K562 (cell line): Measurements from ENCODE around the gene TOMM70. TPM values are rescaled to one million over a fixed set of nuclear protein-coding genes. Genes with fewer than 3 reads are reported as not detected.

Source experiments
- ATAC-seq: fragments of 200-7000 bp; cut with Tn5 transposase; 3 replicates; pipeline ENCODE4 v1.9.1; 2020; ENCODE audit warnings: moderate library complexity
- BruUV-seq: library from RNA; stranded (reverse); fragments of 400-500 nt; replicated peaks from 2 replicates; lab custom pipeline; 2021; lab: Mats Ljungman, UMichigan
- CTCF ChIA-PET: fragments of 300-600 bp; formaldehyde crosslinking; extraction: SDS; loops from one replicate; lab custom pipeline; 2021; ENCODE audit warnings: low intra/inter-chr PET ratio; lab: Yijun Ruan, JAX
- POLR2A ChIA-PET: fragments of 300-600, 350-650 bp; sonication (Branson Sonifier 250); formaldehyde crosslinking; extraction: SDS; loops from one replicate; lab custom pipeline; 2021; ENCODE audit warnings: antibody characterized with exemption, inconsistent platforms; lab: Yijun Ruan, JAX
- DNase-seq, 4 experiments: peaks; one replicate each; pipeline versions ENCODE4 v3.0.0 to v3.0.0-alpha.2; 2011 to 2018; ENCODE audit warnings: low spot score in 3 of 4, mixed read lengths in 3 of 4; ENCODE audit errors: extremely low read depth in 1 of 4
- FAIRE-seq: peaks from 2 replicates; lab custom pipeline; 2011; peaks lifted over from hg19 to GRCh38; lab: Jason Lieb, UNC
- H2AFZ ChIP-seq: 2 replicates; pipeline ENCODE4 v1.6.0; 2011; ENCODE audit warnings: low read depth, low read length, control low read depth, inconsistent platforms
- H3K27ac ChIP-seq: fragments of 200-600 bp; 3 replicates; pipeline ENCODE4 v1.8.0; 2011; ENCODE audit warnings: low read depth, mild to moderate bottlenecking, control low read depth, inconsistent platforms, low read length, moderate library complexity, mixed read lengths; ENCODE audit errors: extremely low read depth
- H3K27me3 ChIP-seq, 2 experiments: fragments of 300-600 bp in 1 of 2; 2 replicates in 1 of 2; 3 replicates in 1 of 2; pipeline versions ENCODE4 v1.6.0 to v1.8.0; 2011; ENCODE audit warnings: inconsistent platforms in 2 of 2, low read length in 2 of 2, mild to moderate bottlenecking in 1 of 2, mixed read lengths in 1 of 2, moderate library complexity in 1 of 2; ENCODE audit not compliant: control insufficient read depth in 2 of 2, insufficient read depth in 2 of 2
- H3K36me3 ChIP-seq: fragments of 300-600 bp; 3 replicates; pipeline ENCODE4 v1.8.0; 2011; ENCODE audit warnings: mild to moderate bottlenecking, low read length, inconsistent platforms; ENCODE audit not compliant: control insufficient read depth, insufficient read depth
- H3K4me1 ChIP-seq, 2 experiments: fragments of 200-600 bp in 1 of 2; replicated peaks in 1 of 2; 2 replicates in 1 of 2; 3 replicates in 1 of 2; pipeline versions ENCODE4 v1.5.1 to v1.8.0; 2011; ENCODE audit warnings: inconsistent platforms in 2 of 2, low read length in 2 of 2, mild to moderate bottlenecking in 1 of 2, mixed read lengths in 1 of 2, moderate library complexity in 1 of 2; ENCODE audit not compliant: control insufficient read depth in 2 of 2, insufficient read depth in 2 of 2
- H3K4me2 ChIP-seq: 2 replicates; pipeline ENCODE4 v1.6.1; 2011; ENCODE audit warnings: low read length, control low read depth, inconsistent platforms, mixed read lengths; ENCODE audit not compliant: insufficient read depth
- H3K4me3 ChIP-seq: fragments of 200-600 bp; sonication (generic), shearing (Covaris generic); 2 replicates; pipeline ENCODE4 v1.5.1; 2016; ENCODE audit warnings: control low read depth, inconsistent platforms
- H3K79me2 ChIP-seq: fragments of 200-600 bp; 3 replicates; pipeline ENCODE4 v1.8.0; 2011; ENCODE audit warnings: low read length, inconsistent platforms; ENCODE audit not compliant: control insufficient read depth, insufficient read depth
- H3K9ac ChIP-seq, 2 experiments: 2 replicates each; pipeline versions ENCODE4 v1.6.0 to v1.6.1; 2011; ENCODE audit warnings: low read depth in 2 of 2, low read length in 2 of 2, control low read depth in 1 of 2, inconsistent platforms in 1 of 2, mild to moderate bottlenecking in 1 of 2, mixed read lengths in 1 of 2; ENCODE audit not compliant: insufficient read depth in 1 of 2
- H3K9me1 ChIP-seq: one replicate; pipeline ENCODE4 v1.6.0; 2011; ENCODE audit warnings: inconsistent platforms, mild to moderate bottlenecking, low read length, moderate library complexity; ENCODE audit not compliant: control insufficient read depth, insufficient read depth
- H3K9me3 ChIP-seq: replicated peaks from 2 replicates; pipeline ENCODE4 v1.5.1; 2011; ENCODE audit warnings: low read depth, low read length, inconsistent platforms; ENCODE audit not compliant: control insufficient read depth, insufficient read depth
- H4K20me1 ChIP-seq: replicated peaks from 2 replicates; pipeline ENCODE4 v1.6.1; 2011; ENCODE audit warnings: low read length, inconsistent platforms, mixed read lengths; ENCODE audit not compliant: control insufficient read depth, insufficient read depth
- ADNP ChIP-seq: fragments of 200-800 bp; sonication (Bioruptor generic); IDR thresholded peaks from 2 replicates; pipeline ENCODE4 v1.6.1; 2016; ENCODE audit warnings: missing genetic modification characterization, missing compliant biosample characterization
- ARID4B ChIP-seq: sonication (generic); formaldehyde crosslinking; IDR thresholded peaks from 2 replicates; pipeline ENCODE4 v1.8.0; 2022; ENCODE audit warnings: mild to moderate bottlenecking, missing genetic modification reagents
- CC2D1A ChIP-seq: fragments of 450-650 bp; IDR thresholded peaks from 2 replicates; pipeline ENCODE4 v1.6.1; 2017; ENCODE audit warnings: mild to moderate bottlenecking
- KAT7 ChIP-seq: sonication (generic); formaldehyde crosslinking; IDR thresholded peaks from 2 replicates; pipeline ENCODE4 v1.8.0; 2022; ENCODE audit warnings: missing genetic modification reagents, mild to moderate bottlenecking, borderline replicate concordance
- KDM5B ChIP-seq: fragments of 200-600 bp; sonication (generic); IDR thresholded peaks from 2 replicates; pipeline ENCODE4 v1.6.1; 2012; ENCODE audit warnings: low read depth, mild to moderate bottlenecking, moderate library complexity, low read length, control low read depth, inconsistent platforms; ENCODE audit not compliant: insufficient replicate concordance
- LEF1 ChIP-seq: fragments of 450-650 bp; IDR thresholded peaks from 2 replicates; pipeline ENCODE4 v1.6.1; 2016; ENCODE audit warnings: mild to moderate bottlenecking
- NFRKB ChIP-seq: fragments of 450-650 bp; IDR thresholded peaks from 2 replicates; pipeline ENCODE4 v1.6.1; 2016; ENCODE audit warnings: low read depth
- PML ChIP-seq: IDR thresholded peaks from 2 replicates; pipeline ENCODE4 v1.6.1; 2012; ENCODE audit warnings: low read length, inconsistent platforms
- RBFOX2 ChIP-seq: fragments of 200-400 bp; formaldehyde crosslinking; IDR thresholded peaks from 2 replicates; pipeline ENCODE4 v1.6.1; 2017; ENCODE audit warnings: low read depth, mild to moderate bottlenecking, low read length, moderate library complexity
- TBL1XR1 ChIP-seq, 2 experiments: IDR thresholded peaks; 2 replicates each; pipeline ENCODE4 v1.6.1; 2012; ENCODE audit warnings: improper control_type of control experiment in 2 of 2, low read length in 2 of 2, mild to moderate bottlenecking in 1 of 2
- ZNF3 ChIP-seq: fragments of 250-450 bp; sonication (Bioruptor Pico); IDR thresholded peaks from 2 replicates; pipeline ENCODE4 v1.5.0; 2021; ENCODE audit warnings: mild to moderate bottlenecking, moderate library complexity
- ZNF695 ChIP-seq: fragments of 450-650 bp; formaldehyde crosslinking; IDR thresholded peaks from 2 replicates; pipeline ENCODE4 v1.4.0; 2020; ENCODE audit warnings: mild to moderate bottlenecking, moderate library complexity
- WGBS: fragments of 100-300 bp; shearing (Covaris generic); methylation state at CpG from one replicate; pipeline ENCODE4 v1.1.6; 2016; ENCODE audit warnings: low coverage, mixed read lengths; ENCODE audit not compliant: insufficient coverage; ENCODE audit errors: missing lambda C conversion rate; 5-methylcytosine and 5-hydroxymethylcytosine counted together
- in situ Hi-C: fragments of 300-500 bp; cut with MboI; formaldehyde crosslinking; loops from 4 replicates; pipeline ENCODE4 v1.15.0; 2018; ENCODE audit warnings: inconsistent platforms, mixed read lengths
- intact Hi-C: fragments of 100-400 bp; cut with micrococcal nuclease; formaldehyde crosslinking; loops from 2 replicates; pipeline ENCODE4 v1.14.2; 2022
- polyA plus RNA-seq, 8 experiments: library from polyadenylated mRNA; depleted of rRNA in 4 of 8; stranded (reverse) in 5 of 8; unstranded in 3 of 8; fragments of >200 nt; fragmentation: Nextera tagmentation in 2 of 8; fragmentation: Illumina TruSeq in 1 of 8; extraction: Ambion mirVana in 2 of 8; extraction: Trizol in 1 of 8; gene quantifications; 2 replicates each; pipeline versions ENCODE4 v1.2.1 to v1.2.3, GENCODE V29; 2011 to 2014; ENCODE audit warnings: inconsistent platforms in 1 of 8, missing spikeins in 1 of 8
- total RNA-seq, 7 experiments: library from RNA; depleted of rRNA in 6 of 7; stranded (reverse); fragments of >200 nt in 6 of 7; fragmentation: Illumina TruSeq in 2 of 7; extraction: Trizol in 2 of 7; gene quantifications; 2 replicates each; pipeline versions ENCODE4 v1.2.1 to v1.2.3, GENCODE V29; 2011 to 2021; ENCODE audit warnings: low replicate concordance in 1 of 7
- TF ChIP-seq, protein P1 (sequence below): sonication (generic); formaldehyde crosslinking; IDR thresholded peaks from 2 replicates; pipeline ENCODE4 v1.8.0; 2022; ENCODE audit warnings: mild to moderate bottlenecking, missing genetic modification reagents
- TF ChIP-seq, protein P2 (sequence below): fragments of 250-450 bp; sonication (Bioruptor Pico); IDR thresholded peaks from 2 replicates; pipeline ENCODE4 v1.8.0; 2022; ENCODE audit warnings: moderate library complexity, mild to moderate bottlenecking, inconsistent platforms
- TF ChIP-seq, protein P3 (sequence below), 2 experiments: fragments of 450-650 bp; IDR thresholded peaks; 2 replicates each; pipeline ENCODE4 v1.6.1; 2016

TOMM70 gene
- total and polyA plus RNA-seq, 9 of the 15 experiments (the other 6 are each of a cell fraction or from before 2014, with no cell fraction given) = 17.5 to 75.6 (median 54.9) TPM

- BruUV-seq = TSS peak; percentile 84
- DNase-seq (peak in 3 of 4 experiments; percentile 11 to 57 (median 23)), FAIRE-seq (no peak), ATAC-seq (peak; percentile 49)
- CTCF ChIA-PET = no interaction called here
- H2AFZ ChIP-seq = peak overlapping the region; percentile 96
- H3K27ac ChIP-seq = peak overlapping the region; percentile 98
- H3K4me3 ChIP-seq = peak overlapping the region; percentile 97
- H3K9me3 ChIP-seq = no peaks in the 10 kb centered on the region
- in situ Hi-C loops (no loop called here), intact Hi-C loops (loop anchor here (5.0 to 10.0 kb wide), 4 partner anchors 51 to 1283 kb away; partner anchors contain the start of genes RPL24, TBC1D23 and TFG)
- POLR2A ChIA-PET = interaction anchor here (0.6 to 2.3 kb wide), 28 partner anchors 9 to 1353 kb away, joined by 3 to 18 read pairs (median 4); partner anchors contain the start of gene NIT2
- peaks cover 0 to 3% of the 10 kb centered on the region in 2 experiments; a peak in 3 of 5 replicates for H3K4me1 ChIP-seq
- H3K27me3 ChIP-seq = no peaks in the 10 kb centered on the region
- H3K4me2 ChIP-seq = peak overlapping the region; percentile 95
- 0% methylated on average over 19 of the region's 23 CpGs for WGBS
- peaks cover 2% of the 10 kb centered on the region; the same call in 1 of the 2 replicates for H4K20me1 ChIP-seq
- peak overlapping the region; percentile 96 to 98 for H3K9ac ChIP-seq
- H3K9me1 ChIP-seq = no peaks in the 10 kb centered on the region
- peaks cover 19% of the 10 kb centered on the region; the same call in 1 of the 3 replicates for H3K36me3 ChIP-seq
- H3K79me2 ChIP-seq = peaks cover 86% of the 10 kb centered on the region
- TF ChIP-seq ZNF3 (no peak), ADNP (no peak), NFRKB (peak; percentile 56; the same call in 1 of the 2 replicates), PML (no peak), LEF1 (no peak), KDM5B (no peak), TBL1XR1 (IDR thresholded peaks at IDR 0.05; ENCODE audit: low read length in 2 of 2) (no peak), ARID4B (CRISPR knock-in tag) (no peak), ZNF695 (no peak), CC2D1A (peak; percentile 9; the same call in 1 of the 2 replicates), KAT7 (CRISPR knock-in tag) (no peak), RBFOX2 (peak; percentile 69; the same call in 1 of the 2 replicates)
- TF ChIP-seq, protein P1, sequence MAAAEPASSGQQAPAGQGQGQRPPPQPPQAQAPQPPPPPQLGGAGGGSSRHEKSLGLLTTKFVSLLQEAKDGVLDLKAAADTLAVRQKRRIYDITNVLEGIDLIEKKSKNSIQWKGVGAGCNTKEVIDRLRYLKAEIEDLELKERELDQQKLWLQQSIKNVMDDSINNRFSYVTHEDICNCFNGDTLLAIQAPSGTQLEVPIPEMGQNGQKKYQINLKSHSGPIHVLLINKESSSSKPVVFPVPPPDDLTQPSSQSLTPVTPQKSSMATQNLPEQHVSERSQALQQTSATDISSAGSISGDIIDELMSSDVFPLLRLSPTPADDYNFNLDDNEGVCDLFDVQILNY (CRISPR knock-in tag) = no peak
- TF ChIP-seq, protein P2, sequence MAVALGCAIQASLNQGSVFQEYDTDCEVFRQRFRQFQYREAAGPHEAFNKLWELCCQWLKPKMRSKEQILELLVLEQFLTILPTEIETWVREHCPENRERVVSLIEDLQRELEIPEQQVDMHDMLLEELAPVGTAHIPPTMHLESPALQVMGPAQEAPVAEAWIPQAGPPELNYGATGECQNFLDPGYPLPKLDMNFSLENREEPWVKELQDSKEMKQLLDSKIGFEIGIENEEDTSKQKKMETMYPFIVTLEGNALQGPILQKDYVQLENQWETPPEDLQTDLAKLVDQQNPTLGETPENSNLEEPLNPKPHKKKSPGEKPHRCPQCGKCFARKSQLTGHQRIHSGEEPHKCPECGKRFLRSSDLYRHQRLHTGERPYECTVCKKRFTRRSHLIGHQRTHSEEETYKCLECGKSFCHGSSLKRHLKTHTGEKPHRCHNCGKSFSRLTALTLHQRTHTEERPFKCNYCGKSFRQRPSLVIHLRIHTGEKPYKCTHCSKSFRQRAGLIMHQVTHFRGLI (CRISPR knock-in tag) = no peak
- TF ChIP-seq, protein P3, sequence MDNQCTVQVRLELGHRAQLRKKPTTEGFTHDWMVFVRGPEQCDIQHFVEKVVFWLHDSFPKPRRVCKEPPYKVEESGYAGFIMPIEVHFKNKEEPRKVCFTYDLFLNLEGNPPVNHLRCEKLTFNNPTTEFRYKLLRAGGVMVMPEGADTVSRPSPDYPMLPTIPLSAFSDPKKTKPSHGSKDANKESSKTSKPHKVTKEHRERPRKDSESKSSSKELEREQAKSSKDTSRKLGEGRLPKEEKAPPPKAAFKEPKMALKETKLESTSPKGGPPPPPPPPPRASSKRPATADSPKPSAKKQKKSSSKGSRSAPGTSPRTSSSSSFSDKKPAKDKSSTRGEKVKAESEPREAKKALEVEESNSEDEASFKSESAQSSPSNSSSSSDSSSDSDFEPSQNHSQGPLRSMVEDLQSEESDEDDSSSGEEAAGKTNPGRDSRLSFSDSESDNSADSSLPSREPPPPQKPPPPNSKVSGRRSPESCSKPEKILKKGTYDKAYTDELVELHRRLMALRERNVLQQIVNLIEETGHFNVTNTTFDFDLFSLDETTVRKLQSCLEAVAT (IDR thresholded peaks at IDR 0.05) = peak in 1 of 2 experiments; percentile 82; a peak in 2 of 4 replicates
Observed at GRCh38 chr3:100401674-100402041, 769 bp upstream of the TOMM70 start.
